HG03103 (cell line): ENCODE measurements around the gene GEMIN2.
"Not testable (repeated sequence)": the region's sequence is repeated elsewhere in the genome, so short reads cannot be mapped to it uniquely, and the experiment has no call there.

Experiments used
- ATAC-seq: cut with Tn5 transposase; IDR thresholded peaks from one replicate; pipeline ENCODE4 v1.9.1; 2021; ENCODE audit warnings: low read depth; ENCODE audit not compliant: unreplicated experiment

Gene GEMIN2

DNA sequence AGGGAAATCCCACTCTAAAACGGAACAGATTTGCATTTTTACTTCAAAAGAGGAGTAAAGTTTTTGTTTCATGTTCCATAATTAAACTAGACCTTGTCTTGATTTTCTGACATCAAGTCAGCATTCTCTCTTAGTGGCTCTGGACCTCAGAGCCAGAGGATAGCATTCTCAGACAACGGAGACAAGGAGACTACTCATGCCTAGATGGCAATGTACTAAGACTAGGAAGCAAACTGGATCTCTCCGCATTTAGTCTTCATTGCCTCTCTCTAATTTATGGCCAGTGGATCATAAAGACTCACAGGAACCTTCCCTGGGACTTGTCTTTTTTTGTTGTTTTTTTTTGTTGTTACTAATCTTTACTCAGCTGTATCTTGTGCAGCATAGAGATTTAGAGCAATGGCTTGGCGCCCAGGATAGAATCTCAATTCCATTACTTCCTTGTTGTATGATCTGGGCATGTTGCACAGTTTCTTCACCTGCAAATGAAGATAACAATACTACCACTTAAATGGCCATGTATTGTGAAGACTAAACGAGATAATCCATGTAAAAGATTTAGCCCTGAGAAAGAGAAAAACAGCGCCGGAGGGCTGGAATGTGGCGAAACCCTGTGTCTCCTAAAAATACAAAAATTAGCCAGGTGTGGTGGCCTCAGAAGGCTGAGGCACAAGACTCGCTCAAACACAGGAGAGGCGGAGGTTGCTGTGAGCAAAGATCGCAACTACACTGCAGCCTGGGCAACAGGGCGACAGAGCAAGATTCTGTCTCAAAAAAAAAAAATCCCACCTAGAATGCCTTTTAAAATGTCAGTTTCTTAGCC, 4.0 kb upstream of the GEMIN2 start:
- no peak for ATAC-seq

DNA sequence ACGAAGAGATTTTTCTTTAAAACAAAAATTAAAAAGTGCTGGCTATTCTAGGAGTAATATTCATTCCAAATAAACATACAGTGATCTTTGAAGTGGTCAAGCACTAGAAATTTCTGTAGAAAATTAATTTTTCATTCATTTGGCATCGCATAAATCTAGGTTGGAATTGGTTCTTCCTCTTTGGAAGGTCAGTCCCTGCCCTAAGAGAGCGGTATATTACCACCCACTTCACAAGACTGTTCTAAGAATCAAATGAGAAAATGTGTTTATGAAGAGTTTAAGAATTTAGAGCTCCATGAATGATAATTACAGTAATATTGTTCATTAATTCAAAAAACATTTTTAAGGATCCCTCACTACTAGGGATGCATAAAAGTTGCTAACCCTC, 444 bp upstream of the GEMIN2 start:
- no peak for ATAC-seq

- no peak for ATAC-seq
Observed at GRCh38 chr14:39122330-39123138, 8.4 kb downstream of the GEMIN2 start.

- ATAC-seq = not testable (repeated sequence)
Observed at GRCh38 chr14:39137835-39138234, 23.7 kb downstream of the GEMIN2 start.

DNA sequence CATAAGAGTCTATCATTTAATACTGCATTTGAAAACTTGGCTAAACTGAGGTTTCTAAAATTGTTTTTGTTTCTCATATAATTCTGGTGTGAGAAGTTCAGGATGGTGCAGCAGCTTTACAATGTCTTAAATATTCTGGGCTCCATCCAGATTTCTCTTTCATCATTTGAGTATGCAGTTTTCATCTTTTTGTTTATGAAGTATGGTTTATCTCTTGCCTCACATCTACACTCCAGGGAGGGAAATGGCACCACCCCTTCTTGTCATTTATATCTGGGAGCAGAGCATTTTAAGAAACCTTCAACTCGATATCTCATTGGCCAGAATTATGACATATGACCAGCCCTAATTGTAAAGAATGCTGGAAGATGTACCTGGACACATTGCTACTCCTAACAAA, 24.3 kb downstream of the GEMIN2 start:
- no peak for ATAC-seq

DNA sequence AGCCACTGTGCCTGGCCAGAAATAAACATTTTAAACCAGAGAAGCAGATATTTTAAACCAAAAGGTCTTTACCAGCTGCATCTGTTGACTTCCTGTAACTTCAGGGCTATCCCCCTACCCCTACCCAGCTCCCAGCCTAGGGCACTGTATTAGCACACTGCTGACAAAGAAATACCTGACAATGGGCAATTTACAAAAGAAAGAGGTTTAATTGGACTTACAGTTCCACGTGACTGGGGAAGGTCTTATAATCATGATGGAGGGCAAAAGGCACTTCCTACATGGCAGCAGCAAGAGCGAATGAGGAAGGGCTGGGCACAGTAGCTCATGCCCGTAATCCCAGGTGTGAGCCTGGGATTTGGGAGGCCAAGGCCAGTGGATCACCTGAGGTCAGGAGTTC, 26.0 kb downstream of the GEMIN2 start:
- no peak for ATAC-seq

DNA sequence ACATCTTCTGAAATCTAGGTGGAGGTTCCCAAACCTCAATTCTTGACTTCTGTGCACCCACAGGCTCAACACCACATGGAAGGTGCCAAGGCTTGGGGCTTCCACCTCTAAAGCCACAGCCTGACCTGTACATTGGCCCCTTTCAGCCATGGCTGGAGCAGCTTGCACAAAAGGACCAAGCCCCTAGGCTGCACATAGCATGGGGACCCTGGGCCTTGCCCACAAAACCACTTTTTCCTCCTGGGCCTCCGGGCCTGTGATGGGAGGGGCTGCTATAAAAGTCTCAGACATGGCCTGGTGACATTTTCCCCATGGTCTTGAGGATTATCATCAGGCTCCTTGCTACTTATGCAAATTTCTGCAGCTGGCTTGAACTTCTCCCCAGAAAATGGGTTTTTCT, 27.5 kb downstream of the GEMIN2 start:
- not testable (repeated sequence) for ATAC-seq

GRCh38 chr14:39143226-39143625, 29.1 kb downstream of the GEMIN2 start:
- ATAC-seq = not testable (repeated sequence)

DNA sequence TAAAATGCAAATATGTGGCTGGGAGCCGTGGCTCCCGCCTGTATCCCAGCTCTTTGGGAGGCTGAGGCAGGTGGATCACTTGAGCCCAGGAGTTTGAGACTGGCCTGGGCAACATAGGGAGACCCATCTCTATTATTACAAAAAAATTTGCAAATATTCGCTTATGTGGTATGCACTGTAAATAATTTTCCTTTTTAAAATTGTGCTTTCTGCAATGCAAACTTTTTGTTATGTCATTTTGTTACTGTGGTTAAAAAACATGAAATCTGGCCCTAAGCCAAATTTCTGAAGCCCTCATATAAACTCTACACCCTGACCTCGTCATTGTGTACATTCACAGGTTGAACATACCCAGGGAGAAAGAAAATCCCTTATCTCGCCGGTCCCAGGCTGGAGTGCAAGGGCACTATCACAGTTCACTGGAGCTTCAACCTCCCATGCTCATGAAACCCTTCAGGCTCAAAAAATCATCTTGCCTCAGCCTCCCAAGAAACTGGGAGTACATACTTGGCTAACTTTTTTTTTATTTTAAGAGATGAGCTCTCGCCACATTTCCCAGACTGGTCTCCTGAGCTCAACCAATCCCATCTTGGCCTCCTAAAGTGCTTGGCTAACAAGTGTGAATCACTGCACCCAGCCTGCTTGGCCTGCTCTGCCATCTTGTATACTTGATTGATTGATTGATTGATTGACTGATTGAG, 31.3 kb downstream of the GEMIN2 start:
- ATAC-seq = no peak

GRCh38 chr14:39154594-39155189, 40.6 kb downstream of the GEMIN2 start:
- ATAC-seq = no peak

GRCh38 chr14:39157491-39157890, 43.4 kb downstream of the GEMIN2 start:
- no peak for ATAC-seq

- no peak for ATAC-seq
Observed at GRCh38 chr14:39158222-39158858, 44.2 kb downstream of the GEMIN2 start.

DNA sequence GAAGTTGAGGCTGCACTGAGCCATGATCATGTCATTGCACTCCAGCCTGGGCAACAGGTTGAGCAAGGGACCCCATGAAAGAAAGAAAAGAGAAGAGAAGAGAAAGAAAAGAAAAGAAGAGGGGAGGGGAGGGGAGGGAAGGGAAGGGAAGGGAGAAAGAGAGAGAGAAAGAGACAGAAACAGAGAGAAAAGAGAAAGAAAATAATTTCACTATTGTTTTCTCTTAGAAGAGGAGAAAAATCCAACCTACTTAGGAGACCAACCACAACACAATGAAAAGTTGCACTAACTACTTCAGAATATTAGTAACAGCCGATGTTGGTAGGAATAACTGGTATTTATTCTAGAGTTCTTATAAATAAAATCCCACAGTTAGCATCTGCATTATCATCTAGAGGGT, 46.4 kb downstream of the GEMIN2 start:
- ATAC-seq = no peak

DNA sequence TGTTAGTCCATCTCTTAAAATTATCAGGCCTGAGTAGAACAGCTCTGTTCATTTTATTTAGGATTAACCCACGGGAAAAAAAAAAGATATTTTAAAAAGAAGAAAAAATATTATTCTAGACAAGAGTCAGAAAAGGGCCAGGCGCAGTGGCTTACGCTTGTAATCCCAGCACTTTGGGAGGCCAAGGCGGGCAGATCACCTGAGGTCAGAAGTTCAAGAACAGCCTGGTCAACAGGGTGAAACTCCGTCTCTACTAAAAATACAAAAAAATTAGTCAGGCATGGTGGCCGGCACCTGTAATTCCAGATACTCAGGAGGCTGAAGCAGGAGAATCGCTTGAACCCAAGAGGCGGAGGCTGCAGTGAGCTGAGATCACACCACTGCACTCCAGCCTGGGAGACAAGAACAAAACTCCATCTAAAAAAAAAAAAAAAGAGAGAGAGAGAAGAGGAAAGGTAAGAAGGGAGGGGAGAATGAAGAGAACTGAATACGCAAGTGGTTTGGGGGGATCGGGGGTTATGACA, 53.7 kb downstream of the GEMIN2 start:
- not testable (repeated sequence) for ATAC-seq

DNA sequence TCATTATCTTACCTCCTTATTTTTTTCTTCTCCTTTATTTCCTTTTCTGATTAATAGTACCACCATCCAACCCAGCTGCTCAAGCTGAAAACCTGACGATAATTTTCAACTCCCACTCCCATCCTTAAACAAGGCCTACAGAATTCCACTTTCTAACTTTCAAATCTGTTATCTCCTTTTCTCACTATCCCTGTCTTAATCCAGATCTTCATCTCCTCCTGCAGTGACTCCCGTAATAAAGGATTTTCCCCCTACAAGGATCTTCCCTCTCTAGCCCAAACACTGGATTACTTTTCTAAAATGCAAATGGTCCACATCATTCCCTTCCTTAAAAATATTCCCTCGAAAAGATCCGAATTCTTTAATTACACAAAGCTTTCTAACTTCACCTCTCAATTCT, 54.5 kb downstream of the GEMIN2 start:
- no peak for ATAC-seq

- ATAC-seq = no peak
Observed at GRCh38 chr14:39169541-39169900, 55.4 kb downstream of the GEMIN2 start.

DNA sequence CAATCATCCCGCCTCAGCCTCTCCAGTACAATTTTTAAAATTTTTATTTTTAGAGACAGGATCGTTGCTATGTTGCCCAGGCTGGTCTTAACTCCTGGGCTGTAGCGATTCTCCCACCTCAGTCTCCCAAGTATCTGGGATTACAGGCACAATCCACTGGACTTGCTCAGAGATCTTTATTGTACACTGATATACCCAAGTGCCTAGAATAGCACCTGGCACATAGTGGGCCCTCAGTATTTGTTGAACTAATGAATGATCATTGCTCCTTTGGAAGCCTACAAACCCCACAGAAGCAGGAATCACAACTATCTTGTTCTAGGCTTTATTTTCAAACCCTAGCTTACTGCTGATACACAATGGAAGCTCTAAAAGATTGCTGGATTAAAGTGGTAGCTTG, 59.1 kb downstream of the GEMIN2 start:
- no peak for ATAC-seq

DNA sequence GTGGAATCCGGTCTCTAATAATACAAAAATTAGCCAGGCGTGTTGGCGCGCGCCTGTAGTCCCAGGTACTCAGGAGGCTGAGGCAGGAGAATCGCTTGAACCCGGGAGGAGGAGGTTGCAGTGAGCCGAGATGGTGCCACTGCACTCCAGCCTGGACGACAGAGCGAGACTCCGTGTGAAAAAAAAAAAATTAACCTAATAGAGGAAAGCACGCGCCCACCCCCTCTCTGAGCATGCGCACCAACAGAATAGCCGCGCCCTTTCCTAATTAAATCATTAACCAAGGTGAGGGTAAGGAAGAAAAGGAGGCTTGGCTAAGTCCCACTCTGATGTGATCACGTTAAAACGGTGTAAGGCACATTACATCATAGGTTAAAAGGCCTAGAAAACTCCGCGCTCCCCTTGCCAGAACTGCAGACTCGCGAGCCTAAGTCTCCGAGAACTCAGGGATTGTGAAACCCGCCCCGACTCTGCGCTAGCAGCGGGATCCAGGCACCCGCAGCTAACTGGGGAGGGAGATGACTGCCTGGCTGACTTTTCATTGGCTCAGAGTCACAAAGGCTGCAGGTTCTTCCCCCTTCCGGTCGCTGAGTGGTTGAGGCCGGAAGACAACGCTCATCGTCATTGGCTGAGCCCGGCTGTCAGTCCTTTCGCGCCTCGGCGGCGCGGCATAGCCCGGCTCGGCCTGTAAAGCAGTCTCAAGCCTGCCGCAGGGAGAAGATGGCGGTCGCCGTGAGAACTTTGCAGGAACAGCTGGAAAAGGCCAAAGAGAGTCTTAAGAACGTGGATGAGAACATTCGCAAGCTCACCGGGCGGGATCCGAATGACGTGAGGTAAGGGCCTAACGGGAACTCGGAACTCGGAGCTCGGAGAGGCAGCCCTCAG, 60.7 kb downstream of the GEMIN2 start, which contains the start of gene PNN:
Gene PNN, plus strand, starts transcription at position 695 of the 885 bp plus-strand sequence. Its CDS starts 26 bp downstream, at position 721.
- ATAC-seq = peak; percentile 86
